GM18517 (cell line): Measurements from ENCODE around the gene RPP38.

Source experiments
- ATAC-seq: cut with Tn5 transposase; IDR thresholded peaks from one replicate; pipeline ENCODE4 v1.9.1; 2021; ENCODE audit warnings: mild to moderate bottlenecking, moderate library complexity; ENCODE audit not compliant: unreplicated experiment

Gene RPP38

DNA sequence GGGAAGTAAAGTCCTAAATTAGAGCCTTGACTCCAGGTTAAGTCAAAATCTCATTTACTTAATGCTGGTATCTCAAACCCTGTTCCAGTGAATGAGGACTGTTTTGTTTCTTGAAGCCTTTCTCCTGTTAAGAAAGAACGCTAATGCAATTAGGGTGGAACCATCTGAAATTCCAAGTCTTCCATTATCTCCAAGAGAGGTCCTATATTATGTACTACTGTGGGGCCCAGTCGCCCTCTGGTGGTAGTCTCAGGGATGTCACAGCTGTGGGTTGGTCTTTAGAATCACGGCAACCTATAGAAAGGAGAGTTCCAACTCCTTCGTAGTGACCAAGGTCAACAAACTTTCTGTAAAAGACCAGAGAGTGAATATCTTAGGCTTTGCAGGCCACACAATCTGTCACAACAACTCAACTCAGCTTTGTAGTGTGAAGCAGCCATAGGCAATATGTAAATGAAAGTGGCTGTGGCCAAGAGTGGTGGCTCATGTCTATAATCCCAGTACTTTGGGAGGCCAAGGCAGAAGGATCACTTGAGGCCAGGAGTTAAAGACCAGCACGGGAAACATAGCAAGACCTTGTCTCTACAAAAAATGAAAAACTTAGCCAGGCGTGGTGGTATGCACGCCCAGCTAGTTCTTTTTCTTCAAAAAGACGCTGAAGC lies 9.3 kb downstream of the RPP38 start:
- ATAC-seq: peak; percentile 82

DNA sequence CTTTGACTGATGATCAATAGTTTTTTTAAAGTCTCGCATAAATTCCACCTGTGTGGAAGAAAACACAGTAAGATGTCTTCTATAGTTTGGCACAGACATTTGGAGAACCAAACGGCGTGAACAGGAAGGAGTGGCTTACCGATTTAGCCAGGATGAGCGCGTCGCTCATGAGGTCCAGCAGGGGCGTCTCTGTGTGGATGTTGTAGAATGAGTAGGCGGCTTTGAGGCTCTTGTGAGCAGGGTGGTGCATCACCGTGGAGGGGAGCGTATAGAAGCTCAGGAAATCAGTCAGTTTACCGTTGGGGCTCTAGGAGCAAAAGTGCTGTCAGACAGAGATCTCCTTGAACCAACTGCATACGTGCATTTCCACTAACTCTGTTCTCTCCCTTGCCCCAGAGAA lies 15.5 kb downstream of the RPP38 start:
- no peak for ATAC-seq

- ATAC-seq: no peak
Measured at GRCh38 chr10:15113766-15114165, 16.6 kb downstream of the RPP38 start.

DNA sequence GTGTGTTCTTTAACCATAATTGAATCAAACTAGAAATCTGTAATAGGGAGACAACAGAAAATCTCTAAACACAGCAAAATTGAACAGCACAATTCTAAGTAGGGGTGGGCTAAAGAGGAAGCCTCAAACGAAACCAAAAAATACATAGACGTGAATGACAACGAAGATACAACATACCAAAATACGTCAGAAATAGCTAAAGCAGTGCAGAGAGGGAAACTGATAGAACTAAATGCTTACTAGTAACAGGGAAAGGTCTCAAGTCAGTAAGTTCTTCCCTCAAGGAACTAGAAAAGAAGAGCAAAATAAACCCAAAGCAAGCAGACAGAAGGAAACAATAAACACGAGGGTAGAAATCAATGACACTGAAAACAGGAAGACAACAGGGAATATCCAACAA lies 19.1 kb downstream of the RPP38 start:
- no peak for ATAC-seq

DNA sequence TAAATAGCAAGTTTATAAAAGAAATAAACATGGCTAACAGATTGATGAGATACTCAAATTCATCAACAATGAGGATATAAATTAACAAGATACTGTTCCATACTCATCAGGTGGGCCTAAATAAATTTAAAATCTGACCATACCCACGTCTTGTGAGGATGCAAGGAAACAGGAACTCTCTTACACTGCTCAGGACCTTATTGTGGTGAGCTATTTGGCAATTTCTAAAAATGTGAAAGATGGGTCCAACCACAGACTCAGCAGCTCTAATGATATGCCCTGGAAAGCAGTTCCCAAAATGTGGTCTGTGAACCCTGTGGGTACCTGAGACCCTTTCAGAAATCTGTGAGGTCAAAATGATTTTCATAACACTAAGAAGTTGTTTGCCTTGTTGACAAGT lies 21.5 kb downstream of the RPP38 start:
- ATAC-seq: no peak

- no peak for ATAC-seq
Measured at GRCh38 chr10:15120523-15120922, 23.4 kb downstream of the RPP38 start.

GRCh38 chr10:15121707-15122106 lies 24.6 kb downstream of the RPP38 start:
- ATAC-seq: no peak

GRCh38 chr10:15122477-15123030 lies 25.4 kb downstream of the RPP38 start:
- peak; percentile 94 for ATAC-seq

DNA sequence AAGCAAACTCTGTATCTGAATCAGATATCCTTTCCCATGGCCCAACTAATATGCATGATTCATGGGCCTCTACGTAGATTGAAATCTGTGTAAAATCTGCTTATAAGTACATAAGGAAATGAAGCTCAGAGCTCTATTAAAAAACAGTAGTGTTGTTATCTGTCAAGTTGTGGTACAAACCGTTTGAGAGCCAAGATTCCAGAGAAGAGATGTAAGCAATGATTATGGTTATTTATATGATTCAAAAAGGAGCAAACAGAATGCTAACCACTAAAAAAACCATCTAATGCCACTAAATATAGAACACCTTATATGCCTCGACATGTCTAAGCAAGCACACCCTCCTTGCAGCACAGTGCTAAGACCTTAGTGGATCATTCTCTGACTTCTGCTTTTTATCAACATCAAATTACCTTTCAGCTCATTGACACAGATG lies 26.6 kb downstream of the RPP38 start:
- ATAC-seq: no peak

DNA sequence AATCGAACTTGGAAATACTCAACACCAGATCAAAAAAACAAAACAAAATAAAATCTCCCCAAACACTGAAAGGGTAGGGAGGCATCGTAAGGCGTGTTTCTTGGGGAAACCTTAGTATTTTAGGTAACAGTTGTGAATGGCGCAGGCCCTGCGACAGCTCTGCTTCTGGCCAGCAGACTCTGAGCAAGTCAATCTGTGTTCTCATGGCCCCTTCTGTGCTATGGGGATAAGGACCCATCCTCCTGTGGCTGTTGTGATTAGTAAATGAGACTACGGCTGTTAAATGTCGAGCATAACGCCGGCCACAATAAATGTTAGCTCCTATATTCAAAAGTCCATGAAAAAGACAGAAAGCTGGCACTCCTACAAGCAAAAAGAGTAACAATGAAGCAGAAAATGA lies 27.0 kb downstream of the RPP38 start:
- ATAC-seq: no peak

DNA sequence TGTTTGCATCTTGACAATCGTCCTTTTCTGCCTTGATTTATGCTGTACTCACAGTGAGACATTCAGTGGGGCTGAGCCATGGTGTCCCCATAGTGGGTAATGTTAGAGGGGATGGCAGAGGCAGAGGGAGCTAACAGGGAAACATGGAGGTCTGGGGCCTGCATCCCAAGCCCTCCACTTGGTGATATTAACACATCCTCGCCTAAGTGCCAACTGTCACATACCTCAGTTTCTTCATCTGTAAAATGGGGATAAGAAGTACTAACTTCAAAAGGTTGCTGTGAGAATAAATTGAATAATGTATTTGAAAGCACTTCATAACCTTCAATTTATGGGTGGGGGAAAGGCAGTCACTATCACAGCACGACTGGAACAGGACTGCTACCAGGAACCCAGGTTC lies 27.8 kb downstream of the RPP38 start:
- no peak for ATAC-seq

- ATAC-seq: no peak
Measured at GRCh38 chr10:15131330-15131729, 34.2 kb downstream of the RPP38 start.

DNA sequence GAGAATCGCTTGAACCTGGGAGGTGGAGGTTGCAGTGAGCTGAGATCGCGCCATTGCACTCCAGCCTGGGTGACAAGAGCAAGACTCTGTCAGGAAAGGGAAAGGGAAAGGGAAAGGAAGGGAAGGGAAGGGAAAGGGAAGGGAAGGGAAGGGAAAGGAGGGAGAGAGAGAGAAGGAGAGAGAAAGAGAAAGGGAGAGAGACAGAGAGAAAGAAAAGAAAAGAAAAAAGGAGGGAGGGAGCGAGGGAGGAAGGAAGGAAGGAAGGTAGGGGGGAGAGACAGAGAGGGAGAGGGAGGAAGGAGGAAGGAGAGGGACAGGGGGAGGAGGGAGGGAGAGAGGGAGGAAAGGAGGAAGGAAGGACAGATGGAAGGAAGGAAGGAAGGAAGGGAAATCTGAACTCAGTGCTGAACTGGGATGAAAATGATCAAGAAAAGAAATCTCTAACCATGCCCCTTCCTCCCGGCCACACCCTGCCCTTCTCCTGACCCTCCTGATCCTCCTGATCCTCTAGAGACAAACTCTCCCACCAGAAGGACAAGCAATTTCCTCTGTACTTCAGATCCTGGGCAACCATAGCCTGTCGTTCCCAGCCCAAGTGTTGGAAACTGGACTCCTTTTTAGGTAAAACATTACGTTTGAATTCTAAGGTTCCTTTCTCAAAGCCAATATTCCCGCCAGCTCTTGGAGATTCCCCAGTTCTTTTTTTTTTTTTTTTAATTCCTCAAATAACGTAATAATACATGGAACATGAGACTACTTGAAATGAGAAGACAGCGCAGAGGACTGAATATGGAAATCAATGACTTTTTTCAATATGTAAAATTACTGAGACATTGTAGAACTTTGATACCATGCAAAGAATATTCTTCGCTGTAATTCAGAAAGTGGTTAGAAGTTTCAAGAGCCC lies 39.2 kb downstream of the RPP38 start:
- no peak for ATAC-seq

GRCh38 chr10:15137036-15137359 lies 39.8 kb downstream of the RPP38 start:
- no peak for ATAC-seq

- no peak for ATAC-seq
Measured at GRCh38 chr10:15137636-15138035, 40.5 kb downstream of the RPP38 start.

GRCh38 chr10:15140698-15141097 lies 43.5 kb downstream of the RPP38 start:
- ATAC-seq: no peak

GRCh38 chr10:15141136-15142054 lies 44.2 kb downstream of the RPP38 start:
- ATAC-seq: peak; percentile 95

- no peak for ATAC-seq
Measured at GRCh38 chr10:15144788-15145187, 47.6 kb downstream of the RPP38 start.

DNA sequence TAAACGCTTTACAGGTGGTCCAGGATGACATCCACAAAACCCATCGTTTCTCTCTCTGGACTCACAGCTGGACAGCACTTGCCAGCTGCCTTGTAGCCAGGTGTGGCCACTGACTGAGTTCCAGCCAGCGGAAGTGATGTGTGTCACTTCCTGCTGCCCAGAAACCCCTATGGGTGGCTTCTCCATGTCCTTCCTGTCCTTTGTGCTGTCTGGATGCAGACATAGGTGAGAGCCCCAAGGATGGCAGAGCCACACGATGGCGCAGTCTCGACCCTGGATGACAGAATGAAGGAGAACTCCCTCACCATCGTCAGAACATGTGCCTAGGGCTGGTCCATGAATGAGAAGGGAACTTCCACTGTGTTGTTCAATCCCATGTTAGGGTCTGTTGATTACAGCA lies 49.2 kb downstream of the RPP38 start:
- ATAC-seq: no peak

DNA sequence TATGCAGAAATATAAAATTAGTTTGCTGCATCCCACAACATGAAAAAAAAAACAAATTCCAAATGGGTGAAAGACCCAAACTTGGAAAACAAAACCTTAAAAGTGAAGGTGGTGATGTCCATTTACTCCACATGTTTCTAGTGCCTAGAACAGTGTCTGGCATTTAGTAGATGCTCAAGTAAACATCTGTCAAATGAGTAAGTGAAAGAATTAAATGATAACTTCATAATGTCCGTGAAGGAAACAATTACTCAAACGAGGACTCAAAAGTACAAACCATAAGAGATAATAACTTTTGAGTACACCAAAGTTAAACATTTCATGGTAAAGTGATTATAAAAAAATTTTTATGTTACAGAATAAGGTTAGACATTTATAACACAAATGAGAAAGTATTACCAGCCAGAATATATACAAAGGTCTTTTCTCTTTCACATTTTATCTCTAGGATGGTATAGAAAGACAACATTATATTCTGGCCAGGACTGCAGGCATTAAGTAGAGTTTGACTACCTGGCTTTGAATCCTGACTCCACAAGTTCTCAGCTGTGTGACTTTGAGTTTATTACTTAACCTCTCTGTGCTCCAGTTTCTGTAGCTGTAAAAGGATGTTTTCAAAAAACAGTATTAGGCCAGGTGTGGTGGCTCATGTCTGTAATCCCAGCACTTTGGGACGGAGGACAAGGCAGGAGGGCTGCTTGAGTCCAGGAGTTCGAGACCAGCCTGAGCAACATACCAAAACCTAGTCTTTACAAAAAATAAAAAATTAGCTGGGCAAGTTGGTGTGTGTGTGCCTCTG lies 50.6 kb downstream of the RPP38 start:
- no peak for ATAC-seq
